Keratinocyte (primary cell): Measurements from ENCODE around the gene OPN4. TPM values are rescaled to one million over a fixed set of nuclear protein-coding genes. Genes with fewer than 3 reads are reported as not detected.

ENCODE experiments used
- DNase-seq: peaks from one replicate; pipeline ENCODE4 v3.0.0-alpha.2; 2011; ENCODE audit warnings: low read depth, missing footprints, low spot score
- FAIRE-seq: peaks from 2 replicates; lab custom pipeline; 2011; peaks lifted over from hg19 to GRCh38; lab: Jason Lieb, UNC
- H2AFZ ChIP-seq: 2 replicates; pipeline ENCODE4 v1.6.0; 2012; ENCODE audit warnings: low read length, control low read depth, inconsistent platforms; ENCODE audit not compliant: control insufficient read depth
- H3K27ac ChIP-seq: 2 replicates; pipeline ENCODE4 v1.5.1; 2011; ENCODE audit warnings: low read length; ENCODE audit not compliant: control insufficient read depth, insufficient read depth
- H3K27me3 ChIP-seq: 3 replicates; pipeline ENCODE4 v1.6.0; 2011; ENCODE audit warnings: low read length; ENCODE audit not compliant: control insufficient read depth, insufficient read depth; ENCODE audit errors: extremely low read depth
- H3K36me3 ChIP-seq, 2 experiments: 2 replicates in 1 of 2; 3 replicates in 1 of 2; pipeline ENCODE4 v1.5.1; 2011; ENCODE audit warnings: low read length in 2 of 2, mild to moderate bottlenecking in 1 of 2; ENCODE audit not compliant: control insufficient read depth in 2 of 2, insufficient read depth in 2 of 2; ENCODE audit errors: extremely low read depth in 1 of 2
- H3K4me1 ChIP-seq: 3 replicates; pipeline ENCODE4 v1.5.1; 2011; ENCODE audit warnings: low read length; ENCODE audit not compliant: control insufficient read depth, insufficient read depth; ENCODE audit errors: extremely low read depth
- H3K4me2 ChIP-seq: 3 replicates; pipeline ENCODE4 v1.6.0; 2011; ENCODE audit warnings: low read depth, low read length; ENCODE audit not compliant: control insufficient read depth, insufficient read depth; ENCODE audit errors: extremely low read depth
- H3K4me3 ChIP-seq, 3 experiments: fragments of 200-600 bp in 1 of 3; sonication (generic) in 1 of 3; 2 replicates in 2 of 3; 3 replicates in 1 of 3; pipeline ENCODE4 v1.5.1; 2011 to 2016; ENCODE audit warnings: low read length in 3 of 3, mild to moderate bottlenecking in 3 of 3, control low read depth in 2 of 3, inconsistent platforms in 1 of 3, low read depth in 1 of 3, mixed read lengths in 1 of 3, mixed run types in 1 of 3, moderate library complexity in 1 of 3; ENCODE audit not compliant: control insufficient read depth in 2 of 3, insufficient read depth in 2 of 3; ENCODE audit errors: extremely low read depth in 1 of 3
- H3K79me2 ChIP-seq: 2 replicates; pipeline ENCODE4 v1.6.0; 2012; ENCODE audit warnings: low read length; ENCODE audit not compliant: control insufficient read depth, insufficient read depth
- H3K9ac ChIP-seq: 3 replicates; pipeline ENCODE4 v1.6.0; 2011; ENCODE audit warnings: low read length; ENCODE audit not compliant: control insufficient read depth, insufficient read depth; ENCODE audit errors: extremely low read depth
- H3K9me1 ChIP-seq: 3 replicates; pipeline ENCODE4 v1.6.0; 2011; ENCODE audit warnings: low read length; ENCODE audit not compliant: control insufficient read depth, insufficient read depth; ENCODE audit errors: extremely low read depth
- H3K9me3 ChIP-seq: 2 replicates; pipeline ENCODE4 v1.5.1; 2012; ENCODE audit warnings: low read depth, low read length; ENCODE audit not compliant: control insufficient read depth
- H4K20me1 ChIP-seq: 3 replicates; pipeline ENCODE4 v1.6.0; 2011; ENCODE audit warnings: low read length; ENCODE audit not compliant: control insufficient read depth, insufficient read depth; ENCODE audit errors: extremely low read depth
- EZH2 ChIP-seq: IDR thresholded peaks from one replicate; pipeline ENCODE4 v1.6.1; 2012; ENCODE audit warnings: inconsistent platforms, mild to moderate bottlenecking, low read length, moderate library complexity
- dilution Hi-C: fragments of 300-500 bp; cut with MboI; formaldehyde crosslinking; loops from one replicate; pipeline ENCODE4 v1.7.0; 2020; ENCODE audit warnings: low sequenced_read_pairs; ENCODE audit not compliant: extremely low pct_ligation_motif_present
- polyA plus RNA-seq, 5 experiments: library from polyadenylated mRNA; depleted of rRNA in 3 of 5; stranded (reverse) in 3 of 5; stranded (forward) in 1 of 5; unstranded in 1 of 5; fragments of >200 nt; gene quantifications; 1 replicate in 1 of 5; 2 replicates in 3 of 5; 3 replicates in 1 of 5; pipeline versions ENCODE4 v1.2.1 to v1.2.3, GENCODE V29; 2011 to 2012; ENCODE audit warnings: missing spikeins in 2 of 5, low read depth in 1 of 5, low replicate concordance in 1 of 5
- TF ChIP-seq, protein P1 (sequence below), 3 experiments: IDR thresholded peaks in 1 of 3; conservative IDR thresholded peaks in 1 of 3; optimal IDR thresholded peaks in 1 of 3; 2 replicates in 2 of 3; 3 replicates in 1 of 3; pipeline versions ENCODE3 to v1.5.1; 2011; ENCODE audit warnings: low read length in 3 of 3, mild to moderate bottlenecking in 3 of 3, moderate library complexity in 2 of 3, control low read depth in 1 of 3, inconsistent platforms in 1 of 3; ENCODE audit not compliant: insufficient read depth in 2 of 3; ENCODE audit errors: extremely low read depth in 1 of 3

The OPN4 gene
- polyA plus RNA-seq, 1 donor (not counting 4 experiments of a cell fraction or from before 2014, with no cell fraction given), result not detected

DNA sequence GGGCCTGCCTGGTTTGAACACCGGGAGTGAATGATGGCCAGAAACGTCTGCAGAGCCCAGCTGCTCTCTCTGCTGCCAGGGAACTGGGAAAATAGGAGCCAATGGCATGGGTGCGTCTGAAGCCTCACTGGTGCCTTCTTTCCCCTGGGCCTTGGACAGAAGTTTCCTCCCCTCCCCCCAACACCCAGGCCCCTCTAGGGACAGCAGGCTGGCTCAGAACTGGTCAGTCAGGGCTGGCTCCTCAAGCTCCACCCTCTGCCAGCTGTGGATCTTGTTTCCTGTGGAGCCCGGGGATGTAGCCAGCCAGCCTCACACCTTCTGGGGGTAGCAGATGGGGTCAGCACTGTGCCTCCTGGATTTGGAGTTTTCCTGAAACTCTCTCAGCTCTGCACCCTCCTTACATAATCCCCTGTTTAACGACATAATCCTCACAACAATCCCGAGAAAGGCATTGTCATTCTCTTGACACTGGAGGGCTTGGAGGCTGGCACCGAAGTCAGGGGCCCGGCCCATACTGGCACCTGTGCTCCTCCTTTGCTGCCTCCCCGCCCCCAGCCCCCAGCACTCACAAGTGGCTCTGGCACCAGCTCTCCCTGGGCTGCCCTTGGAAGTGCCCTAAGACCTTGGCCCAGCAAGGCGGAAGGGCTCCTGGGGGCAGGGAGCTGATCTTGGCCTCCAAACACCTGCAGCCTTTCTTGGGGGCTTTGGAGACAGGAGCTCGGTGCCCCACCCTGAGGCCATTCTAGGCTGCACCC, 19.7 kb downstream of the OPN4 start:
- H3K36me3 ChIP-seq, result no peaks in the 10 kb centered on the region
- no peak overlapping the region for H3K27ac ChIP-seq
- no peaks in the 10 kb centered on the region for H4K20me1 ChIP-seq
- no peak overlapping the region for H3K4me2 ChIP-seq
- H3K9ac ChIP-seq, result no peak overlapping the region
- H2AFZ ChIP-seq, result no peak overlapping the region
- no peaks in the 10 kb centered on the region for H3K9me1 ChIP-seq
- H3K4me1 ChIP-seq, result no peaks in the 10 kb centered on the region
- H3K4me3 ChIP-seq, result no peak overlapping the region
- no peak for DNase-seq
- no peaks in the 10 kb centered on the region for H3K79me2 ChIP-seq
- TF ChIP-seq, protein P1, sequence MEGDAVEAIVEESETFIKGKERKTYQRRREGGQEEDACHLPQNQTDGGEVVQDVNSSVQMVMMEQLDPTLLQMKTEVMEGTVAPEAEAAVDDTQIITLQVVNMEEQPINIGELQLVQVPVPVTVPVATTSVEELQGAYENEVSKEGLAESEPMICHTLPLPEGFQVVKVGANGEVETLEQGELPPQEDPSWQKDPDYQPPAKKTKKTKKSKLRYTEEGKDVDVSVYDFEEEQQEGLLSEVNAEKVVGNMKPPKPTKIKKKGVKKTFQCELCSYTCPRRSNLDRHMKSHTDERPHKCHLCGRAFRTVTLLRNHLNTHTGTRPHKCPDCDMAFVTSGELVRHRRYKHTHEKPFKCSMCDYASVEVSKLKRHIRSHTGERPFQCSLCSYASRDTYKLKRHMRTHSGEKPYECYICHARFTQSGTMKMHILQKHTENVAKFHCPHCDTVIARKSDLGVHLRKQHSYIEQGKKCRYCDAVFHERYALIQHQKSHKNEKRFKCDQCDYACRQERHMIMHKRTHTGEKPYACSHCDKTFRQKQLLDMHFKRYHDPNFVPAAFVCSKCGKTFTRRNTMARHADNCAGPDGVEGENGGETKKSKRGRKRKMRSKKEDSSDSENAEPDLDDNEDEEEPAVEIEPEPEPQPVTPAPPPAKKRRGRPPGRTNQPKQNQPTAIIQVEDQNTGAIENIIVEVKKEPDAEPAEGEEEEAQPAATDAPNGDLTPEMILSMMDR (optimal IDR thresholded peaks at IDR 0.05 in 1 of 3, IDR thresholded peaks at IDR 0.05 in 1 of 3, conservative IDR thresholded peaks at IDR 0.05 in 1 of 3; ENCODE audit: extremely low read depth in 1 of 3, insufficient read depth in 2 of 3, low read length in 3 of 3), result no peak
- TF ChIP-seq EZH2, result no peak
- peaks cover 11% of the 10 kb centered on the region for H3K27me3 ChIP-seq
- FAIRE-seq, result no peak
- dilution Hi-C loops, result no loop called here
- H3K9me3 ChIP-seq, result no peaks in the 10 kb centered on the region

GRCh38 chr10:86674912-86675311, 20.6 kb downstream of the OPN4 start:
- H3K27me3 ChIP-seq, result peaks cover 11% of the 10 kb centered on the region
- no peaks in the 10 kb centered on the region for H3K9me3 ChIP-seq
- H3K4me1 ChIP-seq, result no peaks in the 10 kb centered on the region
- no peak overlapping the region for H3K27ac ChIP-seq
- no peaks in the 10 kb centered on the region for H3K9me1 ChIP-seq
- no peak overlapping the region for H3K4me3 ChIP-seq
- no peaks in the 10 kb centered on the region for H3K79me2 ChIP-seq
- FAIRE-seq (no peak), DNase-seq (no peak)
- no peak overlapping the region for H3K4me2 ChIP-seq
- no peaks in the 10 kb centered on the region for H3K36me3 ChIP-seq
- no peak overlapping the region for H3K9ac ChIP-seq
- no peak overlapping the region for H2AFZ ChIP-seq
- TF ChIP-seq, protein P1 (optimal IDR thresholded peaks at IDR 0.05 in 1 of 3, IDR thresholded peaks at IDR 0.05 in 1 of 3, conservative IDR thresholded peaks at IDR 0.05 in 1 of 3; ENCODE audit: extremely low read depth in 1 of 3, insufficient read depth in 2 of 3, low read length in 3 of 3), result no peak
- TF ChIP-seq EZH2, result no peak
- no peaks in the 10 kb centered on the region for H4K20me1 ChIP-seq
- dilution Hi-C loops, result no loop called here
